Measurements from ENCODE around the gene DHRS12.

Gene DHRS12

GRCh38 chr13:51742611-51743010, 61.4 kb downstream of the DHRS12 start:
- H3K9me3 ChIP-seq: no peaks in the 10 kb centered on the region
- no peaks in the 10 kb centered on the region; the same call in 1 of the 2 replicates for H3K4me1 ChIP-seq
- TF ChIP-seq CTCF (IDR thresholded peaks at IDR 0.05; ENCODE audit: low read depth, low read length): no peak
- no peak for DNase-seq
- peaks cover 7% of the 10 kb centered on the region for H3K36me3 ChIP-seq
- no peaks in the 10 kb centered on the region for H3K27me3 ChIP-seq
- no peak overlapping the region for H3K4me3 ChIP-seq (ENCODE audit: low read depth, low read length)

DNA sequence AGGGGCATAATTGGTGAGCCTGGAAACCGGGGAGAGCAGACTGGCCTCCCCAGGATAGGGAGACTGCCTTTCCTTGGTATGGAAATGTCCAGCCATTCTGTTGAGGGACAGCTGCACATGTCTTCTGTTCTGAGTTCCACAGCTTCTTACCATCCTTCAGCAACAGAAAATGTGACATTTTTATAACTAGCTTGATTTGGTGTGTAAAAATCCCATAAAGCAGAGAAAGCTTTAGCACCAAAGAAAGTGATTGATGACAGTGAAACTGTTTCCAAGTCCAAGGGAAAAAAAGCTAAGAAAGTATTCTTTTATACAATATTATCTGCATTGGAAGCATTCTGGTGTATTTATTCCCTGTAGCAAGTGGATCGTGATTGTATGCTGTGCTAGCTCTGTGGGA, 61.9 kb downstream of the DHRS12 start:
- no peak for TF ChIP-seq CTCF (IDR thresholded peaks at IDR 0.05; ENCODE audit: low read depth, low read length)
- H3K27me3 ChIP-seq: no peaks in the 10 kb centered on the region
- H3K36me3 ChIP-seq: peaks cover 7% of the 10 kb centered on the region
- H3K4me3 ChIP-seq (ENCODE audit: low read depth, low read length): no peak overlapping the region
- peaks cover 2% of the 10 kb centered on the region; the same call in 1 of the 2 replicates for H3K4me1 ChIP-seq
- DNase-seq: no peak
- no peaks in the 10 kb centered on the region for H3K9me3 ChIP-seq

DNA sequence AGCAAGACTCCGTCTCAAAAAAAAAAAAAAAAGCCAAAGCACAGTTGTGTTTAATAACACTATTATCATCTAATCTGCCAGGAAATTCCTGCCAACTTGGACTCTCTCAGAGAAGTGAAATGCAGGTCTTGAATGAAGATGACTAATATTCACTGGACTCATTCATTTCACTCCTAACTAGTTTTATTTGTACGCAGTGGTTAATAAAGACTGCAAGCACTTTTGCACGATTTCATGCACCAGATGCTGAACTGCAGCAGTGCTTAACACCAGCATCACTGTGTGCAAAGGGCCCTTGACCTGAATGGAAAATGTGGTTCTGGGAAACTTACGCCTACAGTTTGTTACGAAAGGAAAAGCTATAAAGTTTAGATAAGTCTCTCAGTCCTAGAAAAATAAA, 63.3 kb downstream of the DHRS12 start:
- Histone ChIP-seq H3K36me3 (no peaks in the 10 kb centered on the region), H3K9me3 (no peaks in the 10 kb centered on the region), H3K27me3 (no peaks in the 10 kb centered on the region), H3K4me1 (peaks cover 5% of the 10 kb centered on the region; the same call in 1 of the 2 replicates), H3K4me3 (ENCODE audit: low read depth, low read length) (no peak overlapping the region)
- no peak for DNase-seq
- TF ChIP-seq CTCF (IDR thresholded peaks at IDR 0.05; ENCODE audit: low read depth, low read length): no peak

DNA sequence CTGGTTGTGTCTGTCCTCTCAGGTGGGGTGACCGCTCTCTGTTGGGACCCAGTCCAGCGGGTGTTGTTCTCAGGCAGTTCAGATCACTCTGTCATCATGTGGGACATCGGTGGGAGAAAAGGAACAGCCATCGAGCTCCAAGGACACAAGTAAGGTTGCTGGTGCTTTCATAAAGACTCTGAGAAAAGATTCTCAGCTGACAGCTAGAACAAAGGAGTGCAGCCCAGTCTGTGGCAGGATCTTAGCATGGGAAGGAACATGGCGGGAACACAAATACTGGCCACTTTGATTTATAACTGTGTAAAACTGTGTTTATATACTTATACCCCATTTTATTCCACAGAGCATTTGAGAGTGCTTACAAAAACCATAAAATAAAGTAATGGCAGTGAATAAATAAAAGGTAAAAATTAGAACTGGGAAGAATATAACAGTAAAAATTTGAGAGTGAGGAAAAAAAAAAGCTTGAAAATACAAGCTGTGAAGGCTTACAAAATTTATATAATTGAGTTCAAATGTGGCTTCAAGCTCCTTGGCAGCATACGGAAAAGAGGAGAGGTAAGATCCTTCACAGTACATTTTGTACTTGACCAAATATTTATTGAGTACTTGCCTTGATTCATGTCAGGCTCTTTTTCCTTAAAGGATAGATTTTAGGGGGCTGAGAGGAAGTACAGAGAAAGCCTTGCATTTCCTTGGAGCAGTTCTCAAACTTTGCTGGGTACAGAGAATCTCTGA, 64.8 kb downstream of the DHRS12 start:
- DNase-seq: no peak
- H3K27me3 ChIP-seq: no peaks in the 10 kb centered on the region
- H3K4me1 ChIP-seq: peaks cover 5% of the 10 kb centered on the region; the same call in 1 of the 2 replicates
- no peak for TF ChIP-seq CTCF (IDR thresholded peaks at IDR 0.05; ENCODE audit: low read depth, low read length)
- no peak overlapping the region for H3K4me3 ChIP-seq (ENCODE audit: low read depth, low read length)
- H3K9me3 ChIP-seq: no peaks in the 10 kb centered on the region
- no peaks in the 10 kb centered on the region for H3K36me3 ChIP-seq

- TF ChIP-seq CTCF (IDR thresholded peaks at IDR 0.05; ENCODE audit: low read depth, low read length): no peak
- no peak overlapping the region for H3K4me3 ChIP-seq (ENCODE audit: low read depth, low read length)
- H3K27me3 ChIP-seq: no peaks in the 10 kb centered on the region
- no peaks in the 10 kb centered on the region for H3K9me3 ChIP-seq
- H3K4me1 ChIP-seq: peaks cover 5% of the 10 kb centered on the region
- no peaks in the 10 kb centered on the region for H3K36me3 ChIP-seq
- DNase-seq: no peak
Measured at GRCh38 chr13:51738226-51738905, 65.6 kb downstream of the DHRS12 start.

- Histone ChIP-seq H3K27me3 (no peaks in the 10 kb centered on the region), H3K36me3 (no peaks in the 10 kb centered on the region), H3K4me3 (ENCODE audit: low read depth, low read length) (no peak overlapping the region), H3K4me1 (peaks cover 5% of the 10 kb centered on the region), H3K9me3 (no peaks in the 10 kb centered on the region)
- no peak for DNase-seq
- TF ChIP-seq CTCF (IDR thresholded peaks at IDR 0.05; ENCODE audit: low read depth, low read length): no peak
Measured at GRCh38 chr13:51737609-51738008, 66.4 kb downstream of the DHRS12 start.

Data from BE2C (cell line).